ENCODE data around the gene PDCD2.
A peak's percentile ranks its signal among the peaks of the same experiment; 100 is the strongest.

DNA sequence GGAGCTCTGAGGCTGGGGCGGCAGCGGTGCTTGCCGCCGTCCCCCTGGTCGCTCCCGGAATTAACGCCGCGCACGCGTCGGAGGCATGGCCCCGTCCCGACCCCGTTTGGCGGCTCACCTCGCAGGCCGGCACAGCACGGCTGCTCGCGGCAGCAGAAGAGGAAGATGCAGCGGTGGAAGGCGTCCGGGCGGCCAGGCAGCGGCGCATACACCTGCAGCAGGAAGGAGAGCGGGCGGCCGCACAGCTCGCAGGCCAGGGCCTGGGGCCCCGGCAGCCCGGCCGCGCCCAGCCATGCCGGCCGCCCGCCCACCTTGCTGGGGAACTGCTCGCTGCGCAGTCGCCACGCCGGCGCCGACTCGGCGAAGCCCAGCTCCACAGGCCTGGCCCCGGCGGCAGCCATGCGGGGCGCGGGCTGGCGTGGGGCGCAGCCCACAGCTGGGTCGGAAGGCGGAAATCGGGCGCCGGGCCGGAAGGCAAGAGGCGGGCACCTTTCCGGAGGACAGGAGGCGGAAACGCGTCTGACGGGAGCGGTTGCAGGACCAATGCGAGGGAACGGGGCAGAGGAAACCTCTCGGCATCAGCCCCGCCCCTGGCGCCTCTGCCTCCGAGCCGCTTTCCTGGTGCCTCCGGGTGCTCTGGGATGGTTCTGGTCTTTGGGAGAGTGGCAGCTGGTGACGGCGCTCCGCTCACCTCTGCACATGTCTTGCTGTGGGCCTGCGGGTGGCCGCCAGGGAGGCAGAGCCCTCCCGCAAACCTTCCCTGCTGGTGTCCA lies at the start of gene PDCD2:
- no peak; the same call in 1 of the 2 replicates for TF ChIP-seq JUN (IDR thresholded peaks at IDR 0.05; ENCODE audit: borderline replicate concordance, low read depth, low read length)
- no peak; the same call in 1 of the 2 replicates for TF ChIP-seq JUN (CRISPR knock-in tag; IDR thresholded peaks at IDR 0.05; ENCODE audit: borderline replicate concordance)
- 0 out of 2 replicates have a peak, but pooled peaks have one; percentile 70 for TF ChIP-seq ELF4 (CRISPR knock-in tag; IDR thresholded peaks at IDR 0.05)

Data from K562 (cell line).